IMR-90 (cell line): ENCODE measurements around the gene VAV1. TPM values are rescaled to one million over a fixed set of nuclear protein-coding genes. Genes with fewer than 3 reads are reported as not detected.

Experiments used
- ATAC-seq: fragments of 200-7000 bp; cut with Tn5 transposase; 2 replicates; pipeline ENCODE4 v1.9.1; 2020; ENCODE audit warnings: low read depth, mild to moderate bottlenecking, moderate library complexity
- BruUV-seq: library from RNA; stranded (reverse); fragments of 400-500 nt; replicated peaks from 2 replicates; lab custom pipeline; 2021; lab: Mats Ljungman, UMichigan
- CTCF ChIA-PET: fragments of 300-600 bp; formaldehyde crosslinking; extraction: SDS; loops from one replicate; lab custom pipeline; 2021; ENCODE audit warnings: antibody characterized with exemption; lab: Yijun Ruan, JAX
- POLR2A ChIA-PET: fragments of 300-600 bp; sonication (Branson Sonifier 250); formaldehyde crosslinking; loops from one replicate; lab custom pipeline; 2022; ENCODE audit warnings: antibody characterized with exemption; ENCODE audit not compliant: unreplicated experiment; lab: Charles Lee
- DNase-seq: peaks from one replicate; pipeline ENCODE4 v3.0.0; 2013
- H2AFZ ChIP-seq: replicated peaks from 2 replicates; pipeline ENCODE3; 2013; ENCODE audit warnings: low read length, mild to moderate bottlenecking; ENCODE audit not compliant: poor library complexity
- H2AK5ac ChIP-seq: 2 replicates; pipeline ENCODE4 v1.6.1; 2013; ENCODE audit warnings: low read depth, low read length, inconsistent platforms
- H2AK9ac ChIP-seq: replicated peaks from 2 replicates; pipeline ENCODE3; 2013; ENCODE audit warnings: mild to moderate bottlenecking, low read depth, low read length, moderate library complexity; ENCODE audit not compliant: poor library complexity
- H2BK120ac ChIP-seq: 2 replicates; pipeline ENCODE4 v1.6.1; 2013; ENCODE audit warnings: low read depth, low read length, inconsistent platforms
- H2BK15ac ChIP-seq: 3 replicates; pipeline ENCODE4 v1.6.1; 2013; ENCODE audit warnings: low read depth, low read length, inconsistent platforms
- H2BK20ac ChIP-seq: 2 replicates; pipeline ENCODE4 v1.6.1; 2013; ENCODE audit warnings: low read depth, mild to moderate bottlenecking, inconsistent platforms, low read length, moderate library complexity
- H2BK5ac ChIP-seq: 2 replicates; pipeline ENCODE4 v1.6.1; 2013; ENCODE audit warnings: mild to moderate bottlenecking, low read depth, low read length, inconsistent platforms; ENCODE audit not compliant: poor library complexity, severe bottlenecking
- H3K14ac ChIP-seq: replicated peaks from 2 replicates; pipeline ENCODE4 v1.6.1; 2013; ENCODE audit warnings: low read depth, low read length, inconsistent platforms
- H3K18ac ChIP-seq: 2 replicates; pipeline ENCODE4 v1.6.1; 2013; ENCODE audit warnings: low read depth, low read length, control low read depth
- H3K23ac ChIP-seq: 2 replicates; pipeline ENCODE4 v1.6.1; 2013; ENCODE audit warnings: low read depth, low read length, inconsistent platforms
- H3K27ac ChIP-seq: 2 replicates; pipeline ENCODE4 v1.5.1; 2013; ENCODE audit warnings: mild to moderate bottlenecking, control low read depth, low read length; ENCODE audit not compliant: insufficient read depth
- H3K27me3 ChIP-seq: 2 replicates; pipeline ENCODE4 v1.6.1; 2013; ENCODE audit warnings: low read length; ENCODE audit not compliant: control insufficient read depth, insufficient read depth
- H3K36me3 ChIP-seq: 2 replicates; pipeline ENCODE4 v1.6.1; 2013; ENCODE audit warnings: low read length, mixed read lengths; ENCODE audit not compliant: control insufficient read depth, insufficient read depth
- H3K4ac ChIP-seq: 2 replicates; pipeline ENCODE4 v1.6.1; 2013; ENCODE audit warnings: low read depth, low read length, inconsistent platforms
- H3K4me1 ChIP-seq: 2 replicates; pipeline ENCODE4 v1.6.1; 2013; ENCODE audit warnings: low read length, mixed read lengths; ENCODE audit not compliant: control insufficient read depth, insufficient read depth
- H3K4me2 ChIP-seq: 2 replicates; pipeline ENCODE4 v1.6.1; 2013; ENCODE audit warnings: low read depth, mild to moderate bottlenecking, control low read depth, low read length, moderate library complexity
- H3K4me3 ChIP-seq: 2 replicates; pipeline ENCODE4 v1.5.1; 2013; ENCODE audit warnings: low read depth, mild to moderate bottlenecking, control low read depth, low read length, moderate library complexity; ENCODE audit not compliant: insufficient read depth
- H3K56ac ChIP-seq: 2 replicates; pipeline ENCODE4 v1.6.1; 2013; ENCODE audit warnings: low read length, inconsistent platforms; ENCODE audit not compliant: insufficient read depth; ENCODE audit errors: extremely low read depth
- H3K79me1 ChIP-seq, 2 experiments: 2 replicates each; pipeline ENCODE4 v1.6.1; 2013; ENCODE audit warnings: low read length in 2 of 2, inconsistent platforms in 1 of 2, low read depth in 1 of 2
- H3K9ac ChIP-seq: 2 replicates; pipeline ENCODE4 v1.6.1; 2013; ENCODE audit warnings: low read depth, low read length, control low read depth
- H3K9me1 ChIP-seq: 2 replicates; pipeline ENCODE4 v1.6.1; 2013; ENCODE audit warnings: low read length, inconsistent platforms; ENCODE audit not compliant: insufficient read depth
- H3K9me3 ChIP-seq: 2 replicates; pipeline ENCODE4 v1.6.1; 2013; ENCODE audit warnings: low read length; ENCODE audit not compliant: control insufficient read depth, insufficient read depth
- H4K20me1 ChIP-seq: 2 replicates; pipeline ENCODE4 v1.6.1; 2013; ENCODE audit warnings: low read length, inconsistent platforms; ENCODE audit not compliant: insufficient read depth
- H4K5ac ChIP-seq: 2 replicates; pipeline ENCODE4 v1.6.1; 2013; ENCODE audit warnings: mild to moderate bottlenecking, low read depth, low read length, control low read depth
- H4K8ac ChIP-seq, 2 experiments: 2 replicates each; pipeline ENCODE4 v1.6.1; 2013; ENCODE audit warnings: low read depth in 2 of 2, low read length in 2 of 2, control low read depth in 1 of 2, inconsistent platforms in 1 of 2
- H4K91ac ChIP-seq: 2 replicates; pipeline ENCODE4 v1.6.1; 2013; ENCODE audit warnings: low read depth, low read length, inconsistent platforms; ENCODE audit not compliant: insufficient read depth
- MAFK ChIP-seq: IDR thresholded peaks from 2 replicates; pipeline ENCODE4 v1.6.1; 2012; ENCODE audit warnings: low read depth, low read length, improper control_type of control experiment
- POLR2A ChIP-seq: IDR thresholded peaks from 2 replicates; pipeline ENCODE4 v1.6.1; 2012; ENCODE audit warnings: mild to moderate bottlenecking, low read depth, low read length
- RCOR1 ChIP-seq: IDR thresholded peaks from 2 replicates; pipeline ENCODE4 v1.6.1; 2012; ENCODE audit warnings: mild to moderate bottlenecking, low read length, improper control_type of control experiment; ENCODE audit not compliant: insufficient replicate concordance
- WGBS, 2 experiments: methylation state at CpG; one replicate each; pipeline versions ENCODE4 v1.1.5 to v1.1.7; 2013; ENCODE audit warnings: missing lambda C conversion rate in 2 of 2; ENCODE audit not compliant: insufficient read length in 1 of 2; ENCODE audit errors: extremely low coverage in 2 of 2; 5-methylcytosine and 5-hydroxymethylcytosine counted together
- dilution Hi-C: fragments of 300-500 bp; cut with HindIII; formaldehyde crosslinking; loops from one replicate; pipeline ENCODE4 v1.14.3; 2018; ENCODE audit warnings: low sequenced_read_pairs; ENCODE audit not compliant: unreplicated experiment
- in situ Hi-C: fragments of 300-500 bp; cut with MboI; formaldehyde crosslinking; loops from 3 replicates; pipeline ENCODE4 v1.14.3; 2019; ENCODE audit warnings: low sequenced_read_pairs, inconsistent platforms, mixed read lengths
- intact Hi-C: fragments of 100-400 bp; cut with micrococcal nuclease; formaldehyde crosslinking; loops from 2 replicates; pipeline ENCODE4 v1.10.0; 2022
- polyA plus RNA-seq, 3 experiments: library from polyadenylated mRNA; depleted of rRNA; stranded (reverse); fragments of >200 nt; gene quantifications; 2 replicates each; pipeline ENCODE4 v1.2.3, GENCODE V29; 2012; ENCODE audit warnings: low replicate concordance in 1 of 3
- total RNA-seq: library from RNA; depleted of rRNA; stranded (reverse); fragments of >200 nt; gene quantifications from 2 replicates; pipeline ENCODE4 v1.2.3, GENCODE V29; 2012
- TF ChIP-seq, protein P1 (sequence below): fragments of 150-350 bp; IDR thresholded peaks from 2 replicates; pipeline ENCODE4 v1.6.1; 2017; ENCODE audit warnings: mild to moderate bottlenecking, antibody characterized with exemption, low read length, low read depth

Gene VAV1
- total and polyA plus RNA-seq, 2 of the 4 experiments (the other 2 are of a cell fraction), result not detected

DNA sequence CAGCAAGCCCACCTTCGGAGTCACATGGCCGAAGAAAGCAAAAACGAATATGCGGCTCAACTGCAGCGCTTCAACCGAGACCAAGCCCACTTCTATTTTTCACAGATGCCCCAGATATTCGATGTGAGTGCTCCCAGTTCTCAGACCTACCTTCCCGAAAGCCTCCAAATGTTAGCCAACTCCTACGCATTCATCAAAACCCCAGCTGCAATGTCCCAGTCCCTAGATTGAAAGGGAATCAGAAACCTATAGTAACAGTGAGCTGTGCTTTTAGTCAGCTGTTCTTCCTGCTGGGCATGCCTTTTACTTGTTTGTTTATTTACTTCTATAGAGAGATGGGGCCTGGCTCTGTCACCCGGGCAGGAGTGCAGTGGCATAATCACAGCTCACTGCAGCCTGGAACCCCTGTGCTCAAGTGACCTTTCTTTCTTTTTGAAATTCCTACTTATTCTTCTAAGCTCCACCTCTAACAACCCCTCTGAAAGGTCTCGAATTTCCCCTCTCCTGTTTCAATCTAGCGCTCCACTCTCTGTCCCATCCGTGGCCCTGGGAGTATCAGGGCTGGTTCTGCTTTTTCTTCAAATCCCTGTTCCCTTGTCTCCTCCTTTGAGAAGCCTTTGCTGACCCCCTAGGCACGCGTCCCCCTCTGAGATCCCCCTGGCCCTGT, 28.7 kb upstream of the VAV1 start:
- H3K9me3 ChIP-seq, result no peaks in the 10 kb centered on the region
- H3K56ac ChIP-seq, result peak overlapping the region; percentile 70; the same call in 1 of the 2 replicates
- peak overlapping the region; percentile 85 for H3K27ac ChIP-seq
- peaks cover 3% of the 10 kb centered on the region; the same call in 1 of the 2 replicates for H3K9me1 ChIP-seq
- DNase-seq, result peak; percentile 37
- peak overlapping the region; percentile 52 for H3K9ac ChIP-seq
- peak overlapping the region; percentile 20; the same call in 1 of the 2 replicates for H4K5ac ChIP-seq
- H3K4me3 ChIP-seq, result no peak overlapping the region
- peak overlapping the region; percentile 93 for H3K4ac ChIP-seq
- H3K14ac ChIP-seq, result peak overlapping the region; percentile 42
- H2AK5ac ChIP-seq, result peak overlapping the region; percentile 90
- 84% methylated on average over 5 of the region's 15 CpGs; no CpG with 5 or more reads in 1 of the 2 experiments for WGBS, 2 experiments
- peak overlapping the region; percentile 44; the same call in 2 of the 3 replicates for H2BK15ac ChIP-seq
- peak overlapping the region; percentile 68 for H3K18ac ChIP-seq
- intact Hi-C loops (loop anchor here (2.0 kb wide), 1 partner anchor 111 kb away; no protein-coding TSS in a partner anchor), dilution Hi-C loops (no loop called here), in situ Hi-C loops (no loop called here)
- H3K79me1 ChIP-seq, result peaks cover 17 to 61% of the 10 kb centered on the region in 2 experiments
- peaks cover 31% of the 10 kb centered on the region for H3K4me1 ChIP-seq
- H2BK120ac ChIP-seq, result peak overlapping the region; percentile 93
- H2BK5ac ChIP-seq, result peak overlapping the region; percentile 94
- peak overlapping the region; percentile 92 for H2AK9ac ChIP-seq
- BruUV-seq, result no TSS peak
- POLR2A ChIA-PET, result no interaction called here
- H3K4me2 ChIP-seq, result peak overlapping the region; percentile 65
- H2BK20ac ChIP-seq, result peak overlapping the region; percentile 86; the same call in 1 of the 2 replicates
- peak; percentile 1 for ATAC-seq
- 0 out of 2 replicates have a peak, but pooled peaks cover 4% of the 10 kb centered on the region for H4K20me1 ChIP-seq
- CTCF ChIA-PET, result no interaction called here
- peak overlapping the region; percentile 39 to 82; a peak in 3 of 4 replicates for H4K8ac ChIP-seq
- no peaks in the 10 kb centered on the region for H3K27me3 ChIP-seq
- H3K36me3 ChIP-seq, result peaks cover 38% of the 10 kb centered on the region
- peak overlapping the region; percentile 94 for H3K23ac ChIP-seq
- H4K91ac ChIP-seq, result peak overlapping the region; percentile 78
- TF ChIP-seq POLR2A, result no peak
- TF ChIP-seq, protein P1, sequence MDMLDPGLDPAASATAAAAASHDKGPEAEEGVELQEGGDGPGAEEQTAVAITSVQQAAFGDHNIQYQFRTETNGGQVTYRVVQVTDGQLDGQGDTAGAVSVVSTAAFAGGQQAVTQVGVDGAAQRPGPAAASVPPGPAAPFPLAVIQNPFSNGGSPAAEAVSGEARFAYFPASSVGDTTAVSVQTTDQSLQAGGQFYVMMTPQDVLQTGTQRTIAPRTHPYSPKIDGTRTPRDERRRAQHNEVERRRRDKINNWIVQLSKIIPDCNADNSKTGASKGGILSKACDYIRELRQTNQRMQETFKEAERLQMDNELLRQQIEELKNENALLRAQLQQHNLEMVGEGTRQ, result no peak
- TF ChIP-seq RCOR1, result no peak
- TF ChIP-seq MAFK, result no peak
- H2AFZ ChIP-seq, result peak overlapping the region; percentile 89
